ENCODE measurements around the gene RO60. TPM values are rescaled to one million over a fixed set of nuclear protein-coding genes. Genes with fewer than 3 reads are reported as not detected.

Gene RO60
- total RNA-seq, 2 donors from 2014 or later: 23.7 to 31.6 TPM

DNA sequence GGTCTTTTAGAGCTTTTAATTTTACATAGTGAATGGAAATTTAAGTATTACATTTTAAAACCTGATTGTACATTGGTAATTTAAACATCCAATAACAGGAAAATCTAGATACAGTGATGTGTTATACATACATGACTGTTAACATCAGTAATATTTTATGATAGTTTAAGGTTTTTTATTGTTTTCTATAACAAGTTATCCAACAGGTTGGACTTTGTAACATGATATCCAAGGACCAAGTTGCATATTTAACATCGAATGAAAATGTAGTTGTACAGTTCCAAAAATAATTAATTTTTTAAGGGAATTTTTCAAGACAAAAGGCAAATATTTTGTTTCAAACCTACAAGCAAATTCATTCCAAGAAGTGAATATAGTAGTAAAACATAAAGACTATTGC, 31.5 kb downstream of the RO60 start:
- ATAC-seq (no peak), DNase-seq (no peak)
- Histone ChIP-seq H3K27ac (no peak overlapping the region), H3K4me3 (no peak overlapping the region), H3K36me3 (replicated peaks in 1 of 2; ENCODE audit: insufficient read depth in 1 of 2, low read depth in 2 of 2) (peaks cover 0 to 7% of the 10 kb centered on the region in 2 donors), H3K9me3 (no peaks in the 10 kb centered on the region), H3K27me3 (no peaks in the 10 kb centered on the region), H3K4me1 (no peaks in the 10 kb centered on the region)
- intact Hi-C loops (cut with DNase I): no loop called here
- no peak for TF ChIP-seq POLR2A (IDR thresholded peaks at IDR 0.05)
- TF ChIP-seq, protein P1, sequence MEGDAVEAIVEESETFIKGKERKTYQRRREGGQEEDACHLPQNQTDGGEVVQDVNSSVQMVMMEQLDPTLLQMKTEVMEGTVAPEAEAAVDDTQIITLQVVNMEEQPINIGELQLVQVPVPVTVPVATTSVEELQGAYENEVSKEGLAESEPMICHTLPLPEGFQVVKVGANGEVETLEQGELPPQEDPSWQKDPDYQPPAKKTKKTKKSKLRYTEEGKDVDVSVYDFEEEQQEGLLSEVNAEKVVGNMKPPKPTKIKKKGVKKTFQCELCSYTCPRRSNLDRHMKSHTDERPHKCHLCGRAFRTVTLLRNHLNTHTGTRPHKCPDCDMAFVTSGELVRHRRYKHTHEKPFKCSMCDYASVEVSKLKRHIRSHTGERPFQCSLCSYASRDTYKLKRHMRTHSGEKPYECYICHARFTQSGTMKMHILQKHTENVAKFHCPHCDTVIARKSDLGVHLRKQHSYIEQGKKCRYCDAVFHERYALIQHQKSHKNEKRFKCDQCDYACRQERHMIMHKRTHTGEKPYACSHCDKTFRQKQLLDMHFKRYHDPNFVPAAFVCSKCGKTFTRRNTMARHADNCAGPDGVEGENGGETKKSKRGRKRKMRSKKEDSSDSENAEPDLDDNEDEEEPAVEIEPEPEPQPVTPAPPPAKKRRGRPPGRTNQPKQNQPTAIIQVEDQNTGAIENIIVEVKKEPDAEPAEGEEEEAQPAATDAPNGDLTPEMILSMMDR (IDR thresholded peaks at IDR 0.05): no peak
- 47 to 65% methylated on average over 1 of the region's 1 CpG for WGBS, 2 donors

DNA sequence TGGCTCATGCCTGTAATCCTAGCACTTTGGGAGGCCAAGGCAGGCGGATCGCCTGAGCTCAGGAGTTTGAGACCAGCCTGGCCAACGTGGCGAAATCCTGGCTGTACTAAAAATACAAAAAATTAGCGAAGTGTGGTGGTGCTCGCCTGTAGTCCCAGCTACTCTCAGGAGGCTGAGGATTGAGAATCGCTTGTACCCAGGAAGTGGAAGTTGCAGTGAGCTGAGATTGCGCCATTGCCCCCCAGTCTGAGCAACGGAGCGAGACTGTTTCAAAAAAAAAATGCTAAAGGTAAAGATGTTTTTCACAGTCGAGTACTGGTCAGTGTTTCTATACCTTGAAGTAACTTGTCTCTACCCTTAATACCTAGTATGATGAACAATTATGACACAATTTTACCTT, 34.7 kb downstream of the RO60 start:
- H3K36me3 ChIP-seq (replicated peaks in 1 of 2; ENCODE audit: insufficient read depth in 1 of 2, low read depth in 2 of 2): peaks cover 0 to 12% of the 10 kb centered on the region in 2 donors

DNA sequence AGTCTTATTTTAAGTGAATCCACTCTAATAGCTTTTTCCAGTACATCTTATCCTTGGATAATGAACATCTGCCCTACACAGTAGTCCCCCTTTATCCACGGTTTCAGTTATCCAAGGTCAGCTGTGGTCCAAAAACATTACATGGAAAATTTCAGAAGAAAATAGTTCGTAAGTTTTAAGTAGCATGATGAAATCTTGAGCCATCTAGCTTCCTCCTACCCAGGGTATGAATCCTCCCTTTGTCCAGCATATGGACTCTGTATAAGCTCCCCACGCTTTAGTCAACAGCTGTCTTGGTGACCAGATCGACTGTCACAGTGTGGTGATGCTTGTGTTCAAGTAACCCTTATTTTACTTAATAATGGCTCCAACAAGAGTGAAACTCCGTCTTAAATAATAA, 43.2 kb downstream of the RO60 start:
- DNase-seq (no peak), ATAC-seq (no peak)
- WGBS, 2 donors: 86 to 88% methylated on average over 5 of the region's 5 CpGs
- Histone ChIP-seq H3K4me3 (no peak overlapping the region), H3K4me1 (peaks cover 19% of the 10 kb centered on the region), H3K36me3 (replicated peaks in 1 of 2; ENCODE audit: insufficient read depth in 1 of 2, low read depth in 2 of 2) (peaks cover 0 to 4% of the 10 kb centered on the region in 2 donors), H3K9me3 (no peaks in the 10 kb centered on the region), H3K27ac (no peak overlapping the region), H3K27me3 (no peaks in the 10 kb centered on the region)
- intact Hi-C loops (cut with DNase I): no loop called here
- TF ChIP-seq, protein P1 (IDR thresholded peaks at IDR 0.05): no peak
- no peak for TF ChIP-seq POLR2A (IDR thresholded peaks at IDR 0.05)

More for the DNA sequence above, 34.7 kb downstream of the RO60 start:
- Histone ChIP-seq H3K4me1 (no peaks in the 10 kb centered on the region), H3K27me3 (no peaks in the 10 kb centered on the region), H3K4me3 (no peak overlapping the region), H3K9me3 (no peaks in the 10 kb centered on the region), H3K27ac (no peak overlapping the region)
- intact Hi-C loops (cut with DNase I): no loop called here
- WGBS, 2 donors: 93 to 94% methylated on average over 11 of the region's 11 CpGs
- TF ChIP-seq POLR2A (IDR thresholded peaks at IDR 0.05): no peak
- TF ChIP-seq, protein P1 (IDR thresholded peaks at IDR 0.05): no peak
- no peak for ATAC-seq
- DNase-seq: no peak

DNA sequence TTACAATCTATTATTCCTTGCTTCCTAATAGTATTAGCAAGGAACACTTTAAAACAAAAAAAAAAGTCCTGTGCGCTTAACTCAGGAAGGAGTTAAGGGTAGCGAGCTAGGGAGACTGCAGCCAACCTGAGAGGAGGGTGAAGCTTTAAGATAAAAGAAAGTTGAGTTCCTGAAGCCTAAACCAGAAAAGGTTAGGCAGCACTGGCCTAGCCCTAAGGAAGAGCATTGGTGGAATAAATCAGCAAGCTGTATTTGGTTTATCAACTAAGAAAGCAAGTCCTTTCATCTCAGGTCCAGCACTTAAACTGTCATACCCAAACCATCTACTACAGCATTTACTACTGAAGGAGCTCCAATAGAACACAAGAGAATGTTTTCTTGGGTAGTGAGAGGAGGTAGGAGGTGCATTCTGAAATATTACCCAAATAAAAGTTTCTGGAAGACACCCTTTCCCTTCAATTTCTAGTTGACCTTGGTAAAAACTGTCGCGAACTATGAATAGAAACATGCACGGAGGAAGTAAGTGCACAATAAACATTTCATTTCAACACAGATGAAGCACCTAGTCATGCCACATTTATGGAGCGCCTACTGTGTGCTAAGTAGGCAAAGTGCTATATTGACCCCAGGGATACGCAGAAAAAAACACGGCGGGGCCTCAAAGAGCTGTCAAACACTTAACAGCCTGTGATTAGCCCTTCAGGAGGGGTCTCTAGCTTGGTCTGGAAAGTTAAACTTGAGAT, 44.5 kb downstream of the RO60 start:
- Histone ChIP-seq H3K4me1 (peaks cover 19% of the 10 kb centered on the region), H3K4me3 (peak overlapping the region; percentile 81 to 85), H3K36me3 (replicated peaks in 1 of 2; ENCODE audit: insufficient read depth in 1 of 2, low read depth in 2 of 2) (peaks cover 0 to 4% of the 10 kb centered on the region in 2 donors), H3K27ac (peak overlapping the region; percentile 83 to 90 (median 87)), H3K27me3 (no peaks in the 10 kb centered on the region), H3K9me3 (no peaks in the 10 kb centered on the region)
- no peak for DNase-seq
- intact Hi-C loops (cut with DNase I): no loop called here
- no peak for TF ChIP-seq POLR2A (IDR thresholded peaks at IDR 0.05)
- TF ChIP-seq, protein P1 (IDR thresholded peaks at IDR 0.05): no peak
- 21 to 23% methylated on average over 9 of the region's 9 CpGs for WGBS, 2 donors
- ATAC-seq: no peak

DNA sequence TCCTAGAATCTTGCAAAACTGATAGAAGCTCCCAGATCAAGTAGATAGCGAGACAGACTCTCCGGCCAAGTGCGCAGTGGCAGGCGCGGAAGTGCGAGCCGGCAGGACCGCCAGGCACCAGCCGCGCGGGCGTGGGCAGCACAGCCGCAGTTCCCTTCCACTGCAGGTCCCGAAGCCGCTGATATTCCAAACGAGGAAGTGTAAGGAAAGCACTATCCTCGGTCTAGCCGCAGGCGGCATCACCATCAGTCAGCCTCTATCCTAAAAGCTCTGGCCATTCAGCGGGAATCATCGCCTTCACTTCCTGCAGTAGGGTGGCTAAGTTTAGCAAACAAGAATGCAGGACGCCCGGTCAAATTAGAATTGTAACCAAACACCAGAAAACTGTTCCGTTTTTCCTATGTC, 45.1 kb downstream of the RO60 start:
- no peaks in the 10 kb centered on the region for H3K27me3 ChIP-seq
- intact Hi-C loops (cut with DNase I): no loop called here
- H3K27ac ChIP-seq: peak overlapping the region; percentile 83 to 90 (median 87)
- peaks cover 0 to 4% of the 10 kb centered on the region in 2 donors for H3K36me3 ChIP-seq (replicated peaks in 1 of 2; ENCODE audit: insufficient read depth in 1 of 2, low read depth in 2 of 2)
- 0 to 1% methylated on average over 12 to 24 of the region's 24 CpGs for WGBS, 2 donors
- DNase-seq: peak; percentile 20 to 40 (median 38)
- H3K4me3 ChIP-seq: peak overlapping the region; percentile 81 to 85
- H3K4me1 ChIP-seq: peaks cover 19% of the 10 kb centered on the region
- TF ChIP-seq, protein P1 (IDR thresholded peaks at IDR 0.05): no peak
- no peak for TF ChIP-seq POLR2A (IDR thresholded peaks at IDR 0.05)
- no peaks in the 10 kb centered on the region for H3K9me3 ChIP-seq
- peak; percentile 33 for ATAC-seq
